ENCODE measurements around the gene XYLT2. TPM values are rescaled to one million over a fixed set of nuclear protein-coding genes. Genes with fewer than 3 reads are reported as not detected.
"Not testable (repeated sequence)": the region's sequence is repeated elsewhere in the genome, so short reads cannot be mapped to it uniquely, and the experiment has no call there.

XYLT2 gene
- total and polyA plus RNA-seq, 2 of the 13 experiments (the other 11 are each of a cell fraction or from before 2014, with no cell fraction given): 17.0 to 22.1 TPM

DNA sequence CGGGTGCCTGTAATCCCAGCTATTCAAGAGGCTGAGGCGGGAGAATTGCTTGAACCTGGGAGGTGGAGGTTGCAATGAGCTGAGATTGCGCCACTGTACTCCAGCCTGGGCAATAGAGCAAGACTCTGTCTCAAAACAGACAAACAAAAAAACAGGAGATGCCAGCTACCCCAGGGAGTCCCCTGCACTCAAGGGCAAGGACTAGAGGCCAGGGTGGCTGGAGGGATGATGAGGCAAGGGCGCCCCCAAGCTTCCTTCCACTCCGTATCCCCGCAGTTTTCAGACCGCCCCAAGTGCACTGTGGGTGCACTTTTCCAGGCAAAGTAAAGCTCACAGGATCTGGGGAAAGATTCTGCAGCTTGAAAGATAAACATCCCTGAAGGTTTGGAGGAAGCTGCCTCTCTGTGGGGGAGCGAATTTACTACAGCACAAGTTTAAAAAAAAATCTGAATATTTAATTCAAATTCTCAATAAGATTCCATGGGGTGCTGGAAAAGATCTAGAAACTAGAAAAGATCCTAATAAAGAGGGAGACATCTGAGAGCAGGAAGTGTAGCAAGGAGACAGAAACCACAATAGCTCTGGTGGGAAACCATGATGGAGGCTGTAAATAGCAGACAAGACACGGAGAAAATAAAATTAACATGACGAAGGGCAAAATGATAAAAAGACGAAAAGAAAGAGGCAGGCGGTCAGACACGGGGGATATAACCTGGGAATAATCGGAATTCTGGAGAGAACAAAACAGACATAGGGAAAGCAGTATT is 12.5 kb upstream of the XYLT2 start:
- H3K79me2 ChIP-seq (ENCODE audit: insufficient read depth, low read length); H3K9ac ChIP-seq (ENCODE audit: insufficient read depth, low read depth, low read length); H3K36me3 ChIP-seq (replicated peaks in 1 of 2; ENCODE audit: control insufficient read depth in 1 of 2, insufficient read depth in 2 of 2, low read length in 2 of 2); H3K4me3 ChIP-seq (replicated peaks in 1 of 3; ENCODE audit: insufficient read depth in 1 of 3, low read depth in 2 of 3, low read length in 3 of 3); H3K4me1 ChIP-seq (ENCODE audit: insufficient read depth, low read length); H3K4me2 ChIP-seq (ENCODE audit: low read depth, low read length); ATAC-seq; DNase-seq (ENCODE audit: low spot score); CTCF ChIA-PET (ENCODE audit: low intra/inter-chr PET ratio, low total read pairs); H3K9me3 ChIP-seq (ENCODE audit: low read length); H2AFZ ChIP-seq (ENCODE audit: low read length); H3K27ac ChIP-seq (ENCODE audit: extremely low read length, insufficient read depth, low read length); H4K20me1 ChIP-seq (ENCODE audit: insufficient read depth, low read length); in situ Hi-C loops (cut with HindIII; ENCODE audit: extremely low pct_ligation_motif_present, low pct_unique_long_range_greater_than_20kb); BruUV-seq (replicated peaks); intact Hi-C loops (cut with micrococcal nuclease; ENCODE audit: unreplicated experiment): not testable (repeated sequence)
- TF ChIP-seq ZNF121 (CRISPR knock-in tag; IDR thresholded peaks at IDR 0.05) (peak; percentile 74), STAG1 (CRISPR knock-in tag; IDR thresholded peaks at IDR 0.05) (peak; percentile 23; the same call in 1 of the 2 replicates)
- TF ChIP-seq, protein P1, sequence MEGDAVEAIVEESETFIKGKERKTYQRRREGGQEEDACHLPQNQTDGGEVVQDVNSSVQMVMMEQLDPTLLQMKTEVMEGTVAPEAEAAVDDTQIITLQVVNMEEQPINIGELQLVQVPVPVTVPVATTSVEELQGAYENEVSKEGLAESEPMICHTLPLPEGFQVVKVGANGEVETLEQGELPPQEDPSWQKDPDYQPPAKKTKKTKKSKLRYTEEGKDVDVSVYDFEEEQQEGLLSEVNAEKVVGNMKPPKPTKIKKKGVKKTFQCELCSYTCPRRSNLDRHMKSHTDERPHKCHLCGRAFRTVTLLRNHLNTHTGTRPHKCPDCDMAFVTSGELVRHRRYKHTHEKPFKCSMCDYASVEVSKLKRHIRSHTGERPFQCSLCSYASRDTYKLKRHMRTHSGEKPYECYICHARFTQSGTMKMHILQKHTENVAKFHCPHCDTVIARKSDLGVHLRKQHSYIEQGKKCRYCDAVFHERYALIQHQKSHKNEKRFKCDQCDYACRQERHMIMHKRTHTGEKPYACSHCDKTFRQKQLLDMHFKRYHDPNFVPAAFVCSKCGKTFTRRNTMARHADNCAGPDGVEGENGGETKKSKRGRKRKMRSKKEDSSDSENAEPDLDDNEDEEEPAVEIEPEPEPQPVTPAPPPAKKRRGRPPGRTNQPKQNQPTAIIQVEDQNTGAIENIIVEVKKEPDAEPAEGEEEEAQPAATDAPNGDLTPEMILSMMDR (CRISPR knock-in tag; IDR thresholded peaks at IDR 0.05): peak; percentile 36
- peak; percentile 59 for FAIRE-seq
- POLR2A ChIA-PET: interaction anchor here (1.9 kb wide), 1 partner anchor 13 kb away, joined by 5 read pairs; the partner anchor contains the start of gene XYLT2
- 46% methylated on average over 14 of the region's 14 CpGs for WGBS (ENCODE audit: low lambda C conversion rate)
- H3K27me3 ChIP-seq (ENCODE audit: control insufficient read depth in 1 of 2, insufficient read depth in 2 of 2, low read length in 2 of 2): peaks cover 4 to 37% of the 10 kb centered on the region in 2 experiments; a peak in 4 of 5 replicates

DNA sequence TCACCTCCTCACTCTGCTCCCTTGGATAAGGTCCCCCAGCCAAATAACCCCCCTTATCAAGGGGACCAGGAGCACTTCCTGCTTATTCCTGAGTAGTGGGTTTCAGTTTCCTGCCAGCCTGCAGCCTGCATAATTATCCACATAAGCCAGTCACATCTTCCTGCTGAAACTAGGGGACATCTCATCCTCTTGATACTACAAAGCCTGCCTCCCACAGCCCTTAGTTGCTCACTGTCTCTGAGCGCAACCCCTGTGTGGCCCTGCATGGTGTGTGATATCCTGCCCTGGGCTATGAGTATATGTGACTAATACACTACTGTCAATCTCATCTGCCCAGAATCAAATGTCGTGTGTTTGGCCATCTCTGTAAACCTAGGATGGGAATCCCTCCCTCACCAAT is 8.0 kb upstream of the XYLT2 start:
- Histone ChIP-seq H3K36me3 (replicated peaks in 1 of 2; ENCODE audit: control insufficient read depth in 1 of 2, insufficient read depth in 2 of 2, low read length in 2 of 2) (no peaks in the 10 kb centered on the region), H3K27me3 (ENCODE audit: control insufficient read depth in 1 of 2, insufficient read depth in 2 of 2, low read length in 2 of 2) (peaks cover 5 to 7% of the 10 kb centered on the region in 2 experiments; a peak in 3 of 5 replicates), H3K9ac (ENCODE audit: insufficient read depth, low read depth, low read length) (no peak overlapping the region), H3K27ac (ENCODE audit: extremely low read length, insufficient read depth, low read length) (no peak overlapping the region), H3K79me2 (ENCODE audit: insufficient read depth, low read length) (no peaks in the 10 kb centered on the region), H3K4me2 (ENCODE audit: low read depth, low read length) (no peak overlapping the region), H4K20me1 (ENCODE audit: insufficient read depth, low read length) (no peaks in the 10 kb centered on the region), H3K4me1 (ENCODE audit: insufficient read depth, low read length) (0 out of 2 replicates have a peak, but pooled peaks cover 5% of the 10 kb centered on the region), H3K4me3 (replicated peaks in 1 of 3; ENCODE audit: insufficient read depth in 1 of 3, low read depth in 2 of 3, low read length in 3 of 3) (no peak overlapping the region), H3K9me3 (ENCODE audit: low read length) (no peaks in the 10 kb centered on the region), H2AFZ (ENCODE audit: low read length) (no peak overlapping the region)
- ATAC-seq: no peak
- no peak for DNase-seq (ENCODE audit: low spot score)
- ChIA-PET POLR2A (no interaction called here), CTCF (ENCODE audit: low intra/inter-chr PET ratio, low total read pairs) (no interaction called here)
- no peak for FAIRE-seq
- 0 out of 4 replicates have a peak, but pooled peaks of 1 of the 2 experiments have one; percentile 5 for TF ChIP-seq MAFK (conservative IDR thresholded peaks at IDR 0.05 in 1 of 2, IDR thresholded peaks at IDR 0.05 in 1 of 2; ENCODE audit: low read length in 2 of 2)
- no peak for TF ChIP-seq SMYD3 (CRISPR knock-in tag; IDR thresholded peaks at IDR 0.05)
- in situ Hi-C loops (cut with HindIII; ENCODE audit: extremely low pct_ligation_motif_present, low pct_unique_long_range_greater_than_20kb) (no loop called here), intact Hi-C loops (cut with micrococcal nuclease; ENCODE audit: unreplicated experiment) (no loop called here)
- WGBS (ENCODE audit: low lambda C conversion rate): 33% methylated on average over 2 of the region's 2 CpGs
- no TSS peak for BruUV-seq (replicated peaks)

Data from HepG2 (cell line).